HG03108 (cell line): ENCODE results near the gene SPATA31A3.
"Not testable (repeated sequence)": the region's sequence is repeated elsewhere in the genome, so short reads cannot be mapped to it uniquely, and the experiment has no call there.

Source experiments
- ATAC-seq: cut with Tn5 transposase; IDR thresholded peaks from one replicate; pipeline ENCODE4 v1.9.1; 2021; ENCODE audit warnings: moderate library complexity; ENCODE audit not compliant: unreplicated experiment

Gene SPATA31A3

DNA sequence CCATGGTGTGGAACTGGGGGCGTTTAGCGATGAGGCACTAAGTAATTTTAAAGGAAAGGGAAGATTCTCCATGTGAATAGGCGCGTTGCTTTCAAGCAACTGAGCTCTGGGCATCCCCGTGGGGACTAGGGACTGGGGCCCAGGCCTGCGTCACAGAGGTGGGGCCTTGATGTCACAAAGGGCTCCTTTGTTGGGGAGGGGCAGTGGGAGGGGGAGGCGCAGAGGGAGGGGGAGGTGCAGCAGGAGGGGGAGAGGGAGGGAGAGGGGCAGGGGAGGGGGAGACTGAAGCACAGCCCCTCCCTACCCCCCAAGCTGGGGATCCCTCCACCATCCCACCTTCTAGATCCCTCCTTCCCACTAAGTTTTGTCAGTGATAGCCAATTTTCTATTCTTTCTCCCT, at the start of gene SPATA31A3:
Gene SPATA31A3 (minus strand): TSS at position 101 of the 400 bp plus-strand sequence. CDS start 29 bp downstream, at position 72.
- not testable (repeated sequence) for ATAC-seq

DNA sequence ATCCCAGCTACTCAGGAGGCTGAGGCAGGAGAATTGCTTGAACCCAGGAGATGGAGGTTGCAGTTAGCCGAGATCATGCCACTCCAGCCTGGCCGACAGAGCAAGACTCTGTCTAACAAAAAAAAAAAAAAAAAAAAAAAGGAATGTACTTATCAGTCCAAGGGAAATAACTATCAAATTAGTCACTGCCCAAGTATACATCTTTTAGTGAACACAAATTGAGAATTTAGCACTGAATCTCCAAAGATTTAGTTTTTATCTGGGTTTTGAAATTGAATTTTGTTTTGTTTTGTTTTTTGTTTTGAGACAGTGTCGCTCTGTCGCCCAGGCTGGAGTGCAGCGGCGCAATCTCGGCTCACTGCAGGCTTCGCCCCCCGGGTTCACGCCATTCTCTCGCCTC, 39.8 kb downstream of the SPATA31A3 start:
- not testable (repeated sequence) for ATAC-seq

DNA sequence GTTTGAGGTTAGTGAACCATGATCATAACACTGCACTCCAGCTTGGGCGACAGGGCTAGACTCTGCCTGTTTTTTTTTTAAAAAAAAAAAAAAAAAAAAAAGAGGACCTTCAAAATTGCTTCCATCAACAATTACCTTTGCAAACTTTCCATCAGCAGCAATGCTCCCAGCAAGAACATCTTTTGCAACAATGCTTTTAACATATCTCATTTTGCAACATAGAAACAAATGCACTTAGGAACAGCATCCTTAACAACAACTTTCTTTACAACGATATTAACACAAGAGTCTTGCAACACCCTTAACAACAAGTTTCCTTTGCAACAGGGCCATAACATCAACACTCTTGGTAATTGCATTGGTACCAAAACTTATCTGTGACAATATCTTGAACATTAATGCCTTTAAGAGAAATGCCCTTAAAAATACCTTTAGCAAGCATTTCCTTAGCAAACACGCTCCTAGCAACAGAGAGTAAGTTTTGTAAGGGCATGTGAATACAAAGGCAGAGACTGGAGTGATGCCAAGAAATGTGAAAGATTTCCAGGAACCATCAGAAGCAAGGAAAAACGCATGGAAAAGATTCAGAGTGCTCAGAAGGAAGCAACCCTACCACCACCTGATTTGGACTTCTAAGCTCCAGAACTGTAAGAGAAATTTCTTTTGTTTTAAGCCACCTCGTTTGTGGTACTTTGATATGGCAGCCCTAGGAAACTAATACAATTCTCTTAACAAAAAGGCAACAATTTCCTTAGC, 49.8 kb downstream of the SPATA31A3 start:
- not testable (repeated sequence) for ATAC-seq

DNA sequence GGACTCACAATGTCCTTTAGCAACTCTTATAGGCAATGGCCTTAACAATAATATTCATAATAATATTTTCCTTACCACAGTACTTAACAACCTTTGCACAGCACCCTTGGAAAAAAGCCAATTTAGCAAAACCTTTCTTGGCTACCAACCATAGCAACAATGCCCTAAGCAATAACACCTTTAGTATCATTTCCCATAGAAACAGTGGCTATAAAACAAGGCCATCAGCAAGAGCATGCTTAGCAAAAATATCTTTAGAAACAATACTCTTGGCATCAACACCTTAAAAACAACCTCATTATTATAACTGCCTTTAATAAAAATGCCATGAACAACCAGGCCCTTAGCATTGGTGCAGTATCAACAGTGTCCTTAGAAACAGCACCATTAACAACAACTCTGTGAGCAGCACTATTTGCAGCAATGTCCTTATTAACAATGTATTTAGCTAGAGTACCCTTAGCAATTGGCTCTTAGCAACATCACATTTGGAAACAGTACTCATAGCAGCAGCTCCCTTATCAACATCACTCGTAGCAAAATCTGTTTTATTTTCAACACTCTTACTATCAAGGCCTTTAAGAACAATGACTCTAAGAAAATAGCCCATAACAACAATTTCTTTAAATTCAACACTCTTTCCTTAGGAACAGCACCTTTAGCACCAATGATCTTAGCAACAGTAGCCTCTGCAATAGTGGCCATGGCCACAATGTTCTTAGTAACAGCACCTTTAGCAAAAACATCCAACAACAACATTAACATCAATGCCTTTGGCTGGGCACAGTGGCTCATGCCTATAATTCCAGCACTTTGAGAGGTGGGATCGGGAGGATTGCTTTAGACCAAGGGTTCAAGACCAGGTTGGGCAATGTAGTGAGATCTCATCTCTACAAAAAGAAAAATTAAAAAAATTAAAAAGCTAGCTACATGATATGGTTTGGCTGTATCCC, 52.2 kb downstream of the SPATA31A3 start:
- not testable (repeated sequence) for ATAC-seq

DNA sequence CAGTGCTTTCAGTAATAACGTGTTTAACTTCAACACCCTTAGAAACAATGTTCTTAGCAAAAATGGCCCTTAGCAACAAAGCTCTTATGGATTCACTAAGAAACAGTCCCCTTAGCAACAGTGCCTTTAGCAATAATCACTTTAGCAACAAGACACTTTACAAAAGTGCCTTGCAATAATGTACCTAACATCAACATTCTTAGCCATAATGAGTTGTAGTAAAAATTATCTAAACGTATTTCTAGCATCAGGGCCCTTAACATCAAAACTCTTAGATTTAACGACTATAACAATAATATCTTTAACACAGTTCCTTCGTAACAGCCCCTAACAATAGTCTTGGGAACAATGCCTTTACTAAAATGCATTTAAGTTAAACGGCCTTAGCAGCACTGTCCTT, 54.0 kb downstream of the SPATA31A3 start:
- ATAC-seq: not testable (repeated sequence)

DNA sequence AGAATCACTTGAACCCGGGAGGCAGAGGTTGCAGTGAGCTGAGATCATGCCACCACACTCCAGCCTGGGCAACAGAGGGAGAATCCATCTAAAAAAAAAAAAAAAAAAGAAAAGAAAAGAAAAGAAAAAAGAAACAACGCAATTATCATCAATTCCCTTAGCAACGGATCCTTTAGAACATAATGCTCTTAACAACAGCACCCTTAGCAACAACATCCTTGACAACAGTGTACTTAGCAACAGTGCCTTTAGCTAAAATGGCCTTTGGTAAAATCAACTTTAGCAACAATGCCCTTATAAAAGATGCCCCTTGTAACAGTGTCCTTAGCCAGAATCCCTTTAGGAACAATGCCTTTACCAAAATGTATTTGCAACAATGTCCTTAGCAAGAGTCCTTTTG, 54.7 kb downstream of the SPATA31A3 start:
- ATAC-seq: not testable (repeated sequence)
